Fibroblast of villous mesenchyme (primary cell): ENCODE data around the gene WIPF1. TPM values are rescaled to one million over a fixed set of nuclear protein-coding genes. Genes with fewer than 3 reads are reported as not detected.
A peak's percentile ranks its signal among the peaks of the same experiment; 100 is the strongest.

ENCODE experiments used
- DNase-seq: peaks from one replicate; pipeline ENCODE4 v3.0.0-alpha.2; 2010; ENCODE audit warnings: low read depth
- H3K4me3 ChIP-seq: 2 replicates; pipeline ENCODE4 v1.5.1; 2011; ENCODE audit warnings: low read depth, mild to moderate bottlenecking, low read length
- CTCF ChIP-seq: IDR thresholded peaks from 2 replicates; pipeline ENCODE4 v1.5.1; 2012; ENCODE audit warnings: low read depth, mild to moderate bottlenecking, low read length; ENCODE audit not compliant: insufficient read depth
- total RNA-seq: library from RNA; depleted of rRNA; stranded (reverse); fragments of >200 nt; gene quantifications from 2 replicates; pipeline ENCODE4 v1.2.3, GENCODE V29; 2012

The WIPF1 gene
- total RNA-seq, 1 donor = 13.0 TPM

- DNase-seq = no peak
- no peak for TF ChIP-seq CTCF
- H3K4me3 ChIP-seq = no peak overlapping the region
These were observed 35.6 kb downstream of the WIPF1 start for GRCh38 chr2:174561972-174562370.

GRCh38 chr2:174561283-174561971, 36.2 kb downstream of the WIPF1 start:
- no peak overlapping the region for H3K4me3 ChIP-seq
- DNase-seq = peak; percentile 34
- no peak for TF ChIP-seq CTCF

DNA sequence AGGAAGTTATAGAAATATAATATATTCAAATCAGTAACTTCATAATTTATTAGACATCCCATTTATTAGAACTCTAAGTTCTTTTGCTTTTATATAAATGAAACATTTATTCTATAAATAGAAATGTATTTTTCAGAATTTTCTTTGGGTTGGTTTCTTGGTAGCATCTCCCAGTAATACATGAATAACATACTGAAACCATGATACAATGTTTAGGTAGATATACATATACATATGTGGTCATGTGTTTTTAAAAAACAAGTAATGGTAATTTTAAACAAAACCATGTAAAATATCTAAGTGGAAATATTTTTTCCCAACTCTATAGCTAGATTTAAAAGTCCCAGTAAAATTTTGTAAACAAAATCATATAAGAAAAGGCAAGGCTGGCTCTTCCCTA, 36.9 kb downstream of the WIPF1 start:
- no peak for DNase-seq
- no peak overlapping the region for H3K4me3 ChIP-seq
- no peak for TF ChIP-seq CTCF

GRCh38 chr2:174555998-174556397, 41.6 kb downstream of the WIPF1 start:
- TF ChIP-seq CTCF = no peak
- DNase-seq = no peak
- no peak overlapping the region for H3K4me3 ChIP-seq

GRCh38 chr2:174554529-174555150, 43.0 kb downstream of the WIPF1 start:
- H3K4me3 ChIP-seq = no peak overlapping the region
- no peak for TF ChIP-seq CTCF
- DNase-seq = no peak

GRCh38 chr2:174553811-174554493, 43.7 kb downstream of the WIPF1 start:
- H3K4me3 ChIP-seq = no peak overlapping the region
- TF ChIP-seq CTCF = no peak
- DNase-seq = no peak
